VCaP (cell line): ENCODE results near the gene PLXNA2.

ENCODE experiments used
- H3K27ac ChIP-seq: fragments of 450-650 bp; 2 replicates; pipeline ENCODE4 v1.5.1; 2017
- CTCF ChIP-seq: fragments of 450-650 bp; conservative IDR thresholded peaks from 2 replicates; pipeline ENCODE4 v1.5.1; 2017; ENCODE audit warnings: mild to moderate bottlenecking, moderate library complexity

Gene PLXNA2

GRCh38 chr1:208233978-208234377 lies 10.2 kb downstream of the PLXNA2 start:
- TF ChIP-seq CTCF, result no peak
- H3K27ac ChIP-seq, result no peak overlapping the region

- TF ChIP-seq CTCF, result no peak
- H3K27ac ChIP-seq, result no peak overlapping the region
These were observed 10.6 kb downstream of the PLXNA2 start for GRCh38 chr1:208233546-208233945.

- H3K27ac ChIP-seq, result no peak overlapping the region
- no peak for TF ChIP-seq CTCF
These were observed 11.5 kb downstream of the PLXNA2 start for GRCh38 chr1:208232662-208233038.

- no peak for TF ChIP-seq CTCF
- H3K27ac ChIP-seq, result no peak overlapping the region
These were observed 12.1 kb downstream of the PLXNA2 start for GRCh38 chr1:208231881-208232661.

- no peak overlapping the region for H3K27ac ChIP-seq
These were observed 13.3 kb downstream of the PLXNA2 start for GRCh38 chr1:208230668-208231529.

GRCh38 chr1:208228550-208228949 lies 15.6 kb downstream of the PLXNA2 start:
- no peak for TF ChIP-seq CTCF

More at GRCh38 chr1:208230668-208231529, 13.3 kb downstream of the PLXNA2 start:
- TF ChIP-seq CTCF, result no peak

GRCh38 chr1:208228026-208228425 lies 16.2 kb downstream of the PLXNA2 start:
- H3K27ac ChIP-seq, result no peak overlapping the region
- no peak for TF ChIP-seq CTCF

More at GRCh38 chr1:208228550-208228949, 15.6 kb downstream of the PLXNA2 start:
- H3K27ac ChIP-seq, result no peak overlapping the region
